ENCODE results near the gene DUOXA1. TPM values are rescaled to one million over a fixed set of nuclear protein-coding genes. Genes with fewer than 3 reads are reported as not detected.

DUOXA1 gene
- polyA plus RNA-seq, 1 of the 3 experiments (the other 2 are of a cell fraction): 0.02 TPM

- no peak for TF ChIP-seq CTCF (IDR thresholded peaks at IDR 0.05)
- no peak for TF ChIP-seq MXI1 (IDR thresholded peaks at IDR 0.05; ENCODE audit: low read depth, low read length)
- no peak for TF ChIP-seq IRF3 (IDR thresholded peaks at IDR 0.05; ENCODE audit: low read depth, low read length)
- TF ChIP-seq TAF1 (IDR thresholded peaks at IDR 0.05; ENCODE audit: borderline replicate concordance, low read depth, low read length): no peak
- TF ChIP-seq FOSL2 (IDR thresholded peaks at IDR 0.05; ENCODE audit: borderline replicate concordance, low read depth): no peak
Observed at GRCh38 chr15:45150997-45151396, 21.3 kb upstream of the DUOXA1 start (continued).

GRCh38 chr15:45150481-45150880, 20.8 kb upstream of the DUOXA1 start:
- DNase-seq: no peak
- Histone ChIP-seq H3K4me3 (ENCODE audit: low read depth in 2 of 2, low read length in 1 of 2) (no peak overlapping the region), H3K9me2 (no peaks in the 10 kb centered on the region), H3K4me2 (no peak overlapping the region), H3K9ac (no peak overlapping the region), H3K79me2 (ENCODE audit: insufficient read depth) (no peaks in the 10 kb centered on the region), H2AFZ (ENCODE audit: low read depth) (no peak overlapping the region), H3K9me3 (no peaks in the 10 kb centered on the region), H3F3A (replicated peaks; ENCODE audit: insufficient read depth) (no peaks in the 10 kb centered on the region), H4K20me1 (ENCODE audit: insufficient read depth) (no peaks in the 10 kb centered on the region), H3K4me1 (ENCODE audit: control insufficient read depth in 1 of 2, insufficient read depth in 2 of 2, low read depth in 1 of 2, low read length in 1 of 2) (peaks cover 11 to 12% of the 10 kb centered on the region in 2 experiments; a peak in 3 of 4 replicates), H3K36me3 (replicated peaks in 1 of 2; ENCODE audit: control insufficient read depth in 1 of 2, insufficient read depth in 2 of 2, low read length in 1 of 2) (peaks cover 0 to 3% of the 10 kb centered on the region in 2 experiments), H3K27me3 (ENCODE audit: insufficient read depth) (no peaks in the 10 kb centered on the region), H3K27ac (ENCODE audit: low read depth in 2 of 2, low read length in 1 of 2) (no peak overlapping the region)
- ChIA-PET CTCF (interaction anchor here (0.7 to 4.3 kb wide), 7 partner anchors 12 to 307 kb away, joined by 3 to 25 read pairs (median 3); no protein-coding TSS in a partner anchor), POLR2A (interaction anchor here (2.0 kb wide), 1 partner anchor 11 kb away, joined by 6 read pairs; no protein-coding TSS in a partner anchor)
- 53% methylated on average over 3 of the region's 6 CpGs for WGBS (ENCODE audit: low lambda C conversion rate)
- TF ChIP-seq PBX3 (IDR thresholded peaks at IDR 0.05): no peak
- no peak for TF ChIP-seq CTCF (IDR thresholded peaks at IDR 0.05)
- no peak for TF ChIP-seq EP300 (IDR thresholded peaks at IDR 0.05; ENCODE audit: borderline replicate concordance in 1 of 2, low read depth in 1 of 2, low read length in 1 of 2)
- TF ChIP-seq NRF1 (IDR thresholded peaks at IDR 0.05; ENCODE audit: low read depth, low read length): no peak
- TF ChIP-seq SIN3A (IDR thresholded peaks at IDR 0.05; ENCODE audit: borderline replicate concordance, low read depth, low read length): no peak
- no peak for TF ChIP-seq TCF12 (IDR thresholded peaks at IDR 0.05)
- no peak for TF ChIP-seq FOXJ3 (CRISPR knock-in tag; IDR thresholded peaks at IDR 0.05)
- TF ChIP-seq FOXM1 (IDR thresholded peaks at IDR 0.05; ENCODE audit: low read depth): no peak
- TF ChIP-seq JUND (IDR thresholded peaks at IDR 0.05): no peak
- no peak for TF ChIP-seq USF1 (IDR thresholded peaks at IDR 0.05; ENCODE audit: borderline replicate concordance, low read depth)
- no peak for TF ChIP-seq GATA2 (CRISPR knock-in tag; IDR thresholded peaks at IDR 0.05)
